DND-41 (cell line): ENCODE data around the gene PLEKHA5.
A peak's percentile ranks its signal among the peaks of the same experiment; 100 is the strongest.

Source experiments
- ATAC-seq: fragments of 200-7000 bp; cut with Tn5 transposase; 3 replicates; pipeline ENCODE4 v1.9.1; 2021; ENCODE audit warnings: low read depth; ENCODE audit not compliant: insufficient read depth
- DNase-seq: peaks from one replicate; pipeline ENCODE4 v3.0.0-alpha.2; 2020
- H2AFZ ChIP-seq: 2 replicates; pipeline ENCODE4 v1.6.0; 2012; ENCODE audit warnings: low read depth, low read length
- H3K27ac ChIP-seq: 2 replicates; pipeline ENCODE4 v1.5.1; 2012; ENCODE audit warnings: low read length, inconsistent platforms
- H3K27me3 ChIP-seq: fragments of 200-600 bp; sonication (generic); 2 replicates; pipeline ENCODE4 v1.6.0; 2012; ENCODE audit warnings: low read length, mild to moderate bottlenecking, inconsistent platforms; ENCODE audit not compliant: insufficient read depth, poor library complexity
- H3K36me3 ChIP-seq: 2 replicates; pipeline ENCODE4 v1.5.1; 2012; ENCODE audit warnings: low read length, inconsistent platforms; ENCODE audit not compliant: insufficient read depth
- H3K4me1 ChIP-seq: 2 replicates; pipeline ENCODE4 v1.5.1; 2012; ENCODE audit warnings: mild to moderate bottlenecking, low read length; ENCODE audit not compliant: insufficient read depth
- H3K4me2 ChIP-seq: 2 replicates; pipeline ENCODE4 v1.6.0; 2012; ENCODE audit warnings: mild to moderate bottlenecking, moderate library complexity, low read length, inconsistent platforms; ENCODE audit not compliant: insufficient read depth
- H3K4me3 ChIP-seq, 2 experiments: fragments of 200-600 bp in 1 of 2; shearing (Covaris generic) in 1 of 2; 2 replicates each; pipeline ENCODE4 v1.5.1; 2012 to 2016; ENCODE audit warnings: inconsistent platforms in 2 of 2, low read length in 2 of 2, mild to moderate bottlenecking in 2 of 2, low read depth in 1 of 2, moderate library complexity in 1 of 2
- H3K79me2 ChIP-seq: 2 replicates; pipeline ENCODE4 v1.6.0; 2012; ENCODE audit warnings: low read length, inconsistent platforms; ENCODE audit not compliant: insufficient read depth
- H3K9ac ChIP-seq: 2 replicates; pipeline ENCODE4 v1.6.0; 2012; ENCODE audit warnings: low read depth, mild to moderate bottlenecking, inconsistent platforms, low read length, moderate library complexity
- H3K9me3 ChIP-seq: 2 replicates; pipeline ENCODE4 v1.5.1; 2012; ENCODE audit warnings: low read length, moderate library complexity, mild to moderate bottlenecking, inconsistent platforms; ENCODE audit not compliant: insufficient read depth, severe bottlenecking
- H4K20me1 ChIP-seq: 2 replicates; pipeline ENCODE4 v1.6.0; 2012; ENCODE audit warnings: low read length; ENCODE audit not compliant: insufficient read depth
- CTCF ChIP-seq: IDR thresholded peaks from 2 replicates; pipeline ENCODE4 v1.5.1; 2012; ENCODE audit warnings: borderline replicate concordance, low read length, moderate library complexity, mild to moderate bottlenecking; ENCODE audit not compliant: poor library complexity, severe bottlenecking; ENCODE audit errors: extremely low read depth
- EZH2 ChIP-seq: IDR thresholded peaks from 3 replicates; pipeline ENCODE4 v1.6.1; 2012; ENCODE audit warnings: borderline replicate concordance, low read depth, mild to moderate bottlenecking, moderate library complexity, low read length, inconsistent platforms; ENCODE audit not compliant: severe bottlenecking

PLEKHA5 gene

GRCh38 chr12:19130224-19131024 is 891 bp downstream of the PLEKHA5 start:
- TF ChIP-seq CTCF, result no peak
- TF ChIP-seq EZH2, result no peak
- H4K20me1 ChIP-seq, result peaks cover 4% of the 10 kb centered on the region; the same call in 1 of the 2 replicates
- H3K36me3 ChIP-seq, result no peaks in the 10 kb centered on the region; the same call in none of the 2 replicates
- H3K79me2 ChIP-seq, result peaks cover 30% of the 10 kb centered on the region
- peak overlapping the region; percentile 67 for H3K27ac ChIP-seq
- H3K4me1 ChIP-seq, result peaks cover 26% of the 10 kb centered on the region
- H3K4me2 ChIP-seq, result peak overlapping the region; percentile 93
- ATAC-seq (peak; percentile 74), DNase-seq (peak; percentile 73)
- H3K4me3 ChIP-seq, result peak overlapping the region; percentile 89 to 93
- peak overlapping the region; percentile 86 for H3K9ac ChIP-seq
- H3K9me3 ChIP-seq, result peaks cover 8% of the 10 kb centered on the region
- H2AFZ ChIP-seq, result peak overlapping the region; percentile 95
- no peaks in the 10 kb centered on the region for H3K27me3 ChIP-seq

- no peak for TF ChIP-seq CTCF
- no peak for TF ChIP-seq EZH2
- Histone ChIP-seq H3K27ac (peak overlapping the region; percentile 67), H3K79me2 (peaks cover 33% of the 10 kb centered on the region), H4K20me1 (peaks cover 4% of the 10 kb centered on the region; the same call in 1 of the 2 replicates), H3K36me3 (no peaks in the 10 kb centered on the region; the same call in none of the 2 replicates), H3K9me3 (peaks cover 8% of the 10 kb centered on the region), H3K9ac (peak overlapping the region; percentile 86), H2AFZ (peak overlapping the region; percentile 95), H3K27me3 (no peaks in the 10 kb centered on the region), H3K4me2 (peak overlapping the region; percentile 93), H3K4me3 (peak overlapping the region; percentile 89 to 93), H3K4me1 (peaks cover 26% of the 10 kb centered on the region)
- DNase-seq (no peak), ATAC-seq (no peak)
Measured at GRCh38 chr12:19131025-19131444, 1.5 kb downstream of the PLEKHA5 start.

GRCh38 chr12:19138551-19138950 is 9.0 kb downstream of the PLEKHA5 start:
- Histone ChIP-seq H2AFZ (no peak overlapping the region), H4K20me1 (peaks cover 4% of the 10 kb centered on the region; the same call in 1 of the 2 replicates), H3K4me3 (no peak overlapping the region), H3K4me2 (no peak overlapping the region), H3K9me3 (no peaks in the 10 kb centered on the region), H3K79me2 (peaks cover 25% of the 10 kb centered on the region), H3K9ac (no peak overlapping the region), H3K36me3 (peaks cover 12% of the 10 kb centered on the region), H3K27ac (no peak overlapping the region), H3K27me3 (no peaks in the 10 kb centered on the region), H3K4me1 (no peaks in the 10 kb centered on the region)
- no peak for TF ChIP-seq EZH2
- no peak for TF ChIP-seq CTCF
- DNase-seq (no peak), ATAC-seq (no peak)
